Fibroblast of the aortic adventitia (primary cell): ENCODE measurements around the gene CTNNA3. TPM values are rescaled to one million over a fixed set of nuclear protein-coding genes. Genes with fewer than 3 reads are reported as not detected.
"Not testable (repeated sequence)": the region's sequence is repeated elsewhere in the genome, so short reads cannot be mapped to it uniquely, and the experiment has no call there.

ENCODE experiments used
- DNase-seq: peaks from one replicate; pipeline ENCODE4 v3.0.0-alpha.2; 2010; ENCODE audit warnings: low read depth
- H3K4me3 ChIP-seq: 2 replicates; pipeline ENCODE4 v1.5.1; 2011; ENCODE audit warnings: low read depth, mild to moderate bottlenecking, control low read depth, low read length, moderate library complexity
- CTCF ChIP-seq: IDR thresholded peaks from 2 replicates; pipeline ENCODE4 v1.5.1; 2011; ENCODE audit warnings: mild to moderate bottlenecking, low read length, control low read depth, inconsistent platforms; ENCODE audit not compliant: insufficient read depth
- total RNA-seq: library from RNA; depleted of rRNA; stranded (reverse); fragments of >200 nt; gene quantifications from 2 replicates; pipeline ENCODE4 v1.2.3, GENCODE V29; 2012; ENCODE audit warnings: low replicate concordance

Gene CTNNA3
- total RNA-seq, 1 donor = not detected

GRCh38 chr10:67541411-67541810 is 154.6 kb downstream of the CTNNA3 start:
- no peak overlapping the region for H3K4me3 ChIP-seq
- TF ChIP-seq CTCF = no peak
- DNase-seq = no peak

GRCh38 chr10:67539312-67539711 is 156.7 kb downstream of the CTNNA3 start:
- H3K4me3 ChIP-seq = no peak overlapping the region
- no peak for TF ChIP-seq CTCF
- no peak for DNase-seq

GRCh38 chr10:67537906-67538305 is 158.1 kb downstream of the CTNNA3 start:
- DNase-seq = no peak
- TF ChIP-seq CTCF = no peak
- no peak overlapping the region for H3K4me3 ChIP-seq

- no peak overlapping the region for H3K4me3 ChIP-seq
- DNase-seq = no peak
- TF ChIP-seq CTCF = no peak
These were observed 162.6 kb downstream of the CTNNA3 start for GRCh38 chr10:67533376-67533775.

- not testable (repeated sequence) for DNase-seq, H3K4me3 ChIP-seq
These were observed 165.0 kb downstream of the CTNNA3 start for GRCh38 chr10:67530990-67531389.

- DNase-seq = no peak
- no peak for TF ChIP-seq CTCF
- H3K4me3 ChIP-seq = no peak overlapping the region
These were observed 168.6 kb downstream of the CTNNA3 start for GRCh38 chr10:67527351-67527750.

GRCh38 chr10:67521546-67521945 is 174.4 kb downstream of the CTNNA3 start:
- no peak for TF ChIP-seq CTCF
- DNase-seq = no peak
- no peak overlapping the region for H3K4me3 ChIP-seq
